Astrocyte of the hippocampus (primary cell): Measurements from ENCODE around the gene KRTAP5-1.
A peak's percentile ranks its signal among the peaks of the same experiment; 100 is the strongest.
"Not testable (repeated sequence)": the region's sequence is repeated elsewhere in the genome, so short reads cannot be mapped to it uniquely, and the experiment has no call there.

ENCODE experiments used
- DNase-seq: peaks from one replicate; pipeline ENCODE4 v3.0.0; 2011; ENCODE audit warnings: low read depth, low spot score

KRTAP5-1 gene

DNA sequence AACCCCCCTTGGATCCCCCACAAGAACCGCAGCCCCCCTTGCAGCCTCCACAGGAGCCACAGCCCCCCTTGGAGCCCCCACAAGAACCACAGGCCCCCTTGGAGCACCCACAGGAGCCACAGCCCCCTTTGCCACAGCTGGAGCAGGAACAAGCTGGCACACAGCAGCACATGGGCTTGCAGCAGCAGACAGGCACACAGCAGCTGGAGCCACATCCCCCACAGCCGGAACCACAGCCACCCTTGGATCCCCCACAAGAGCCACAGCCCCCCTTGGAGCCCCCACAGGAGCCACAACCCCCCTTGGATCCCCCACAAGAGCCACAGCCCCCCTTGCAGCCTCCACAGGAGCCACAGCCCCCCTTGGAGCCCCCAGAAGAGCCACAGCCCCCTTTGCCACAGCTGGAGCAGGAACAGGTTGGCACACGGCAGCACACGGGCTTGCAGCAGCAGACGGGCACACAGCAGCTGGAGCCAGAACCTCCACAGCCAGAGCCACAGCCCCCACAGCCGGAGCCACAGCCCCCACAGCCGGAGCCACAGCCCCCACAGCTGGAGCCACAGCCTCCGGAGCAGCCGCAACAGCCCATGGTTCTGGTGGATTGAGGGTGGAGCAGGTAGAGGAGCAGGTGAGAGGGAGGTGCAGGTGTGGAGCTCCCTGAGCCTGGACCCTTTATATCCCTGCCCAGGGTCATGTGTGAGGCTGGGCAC, at the start of gene KRTAP5-1:
Gene KRTAP5-1, minus strand, starts transcription at position 623 of the 710 bp plus-strand sequence. Its CDS starts 34 bp downstream, at position 589.
- not testable (repeated sequence) for DNase-seq

DNA sequence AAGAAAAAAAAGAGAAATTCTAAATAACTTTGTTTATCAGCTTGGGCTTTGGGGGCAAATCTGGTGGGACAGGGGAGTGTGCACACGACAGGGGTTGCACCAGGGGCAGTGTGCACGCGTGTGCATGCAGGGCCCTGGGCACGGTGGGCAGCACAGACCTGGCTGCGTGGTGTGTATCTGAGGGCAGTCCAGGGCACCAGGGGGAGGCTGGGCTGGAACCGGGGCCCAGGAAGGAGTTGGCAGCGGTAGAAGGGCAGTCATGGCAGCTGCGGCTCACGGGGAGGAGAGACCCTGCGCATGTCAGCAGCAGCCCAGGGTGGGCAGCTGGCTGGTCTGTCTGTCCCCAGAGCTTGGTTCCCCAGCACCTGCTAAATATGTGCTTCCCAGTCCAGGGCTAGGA, 48.8 kb upstream of the KRTAP5-1 start:
- no peak for DNase-seq

GRCh38 chr11:1632053-1632714, 47.1 kb upstream of the KRTAP5-1 start:
- DNase-seq = no peak

DNA sequence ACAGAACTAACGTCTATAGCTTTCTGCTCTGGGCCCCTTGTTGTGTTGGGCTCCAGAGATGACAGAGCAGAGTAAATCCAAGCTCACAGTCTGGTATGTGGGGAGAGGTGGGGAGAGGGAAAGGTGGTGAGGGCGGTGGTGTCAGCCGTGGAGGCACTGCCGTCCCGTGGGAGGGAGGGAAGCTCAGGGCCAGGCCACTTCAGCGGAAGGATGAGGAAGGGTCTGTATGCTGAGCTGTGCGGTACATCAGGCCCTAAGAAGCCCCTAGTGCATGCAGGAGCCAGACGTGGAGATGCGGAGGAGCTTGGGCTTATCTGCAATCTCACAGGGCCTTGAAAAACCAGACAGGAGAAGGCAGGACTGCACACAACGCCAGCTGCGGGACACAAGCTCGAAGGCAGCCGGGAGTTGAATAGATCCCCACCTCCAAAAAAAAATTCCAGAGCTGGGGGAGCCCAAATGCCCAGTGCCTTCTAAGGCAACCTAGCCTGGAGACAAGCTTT, 46.0 kb upstream of the KRTAP5-1 start:
- DNase-seq = no peak

GRCh38 chr11:1630271-1630670, 45.2 kb upstream of the KRTAP5-1 start:
- DNase-seq = no peak

DNA sequence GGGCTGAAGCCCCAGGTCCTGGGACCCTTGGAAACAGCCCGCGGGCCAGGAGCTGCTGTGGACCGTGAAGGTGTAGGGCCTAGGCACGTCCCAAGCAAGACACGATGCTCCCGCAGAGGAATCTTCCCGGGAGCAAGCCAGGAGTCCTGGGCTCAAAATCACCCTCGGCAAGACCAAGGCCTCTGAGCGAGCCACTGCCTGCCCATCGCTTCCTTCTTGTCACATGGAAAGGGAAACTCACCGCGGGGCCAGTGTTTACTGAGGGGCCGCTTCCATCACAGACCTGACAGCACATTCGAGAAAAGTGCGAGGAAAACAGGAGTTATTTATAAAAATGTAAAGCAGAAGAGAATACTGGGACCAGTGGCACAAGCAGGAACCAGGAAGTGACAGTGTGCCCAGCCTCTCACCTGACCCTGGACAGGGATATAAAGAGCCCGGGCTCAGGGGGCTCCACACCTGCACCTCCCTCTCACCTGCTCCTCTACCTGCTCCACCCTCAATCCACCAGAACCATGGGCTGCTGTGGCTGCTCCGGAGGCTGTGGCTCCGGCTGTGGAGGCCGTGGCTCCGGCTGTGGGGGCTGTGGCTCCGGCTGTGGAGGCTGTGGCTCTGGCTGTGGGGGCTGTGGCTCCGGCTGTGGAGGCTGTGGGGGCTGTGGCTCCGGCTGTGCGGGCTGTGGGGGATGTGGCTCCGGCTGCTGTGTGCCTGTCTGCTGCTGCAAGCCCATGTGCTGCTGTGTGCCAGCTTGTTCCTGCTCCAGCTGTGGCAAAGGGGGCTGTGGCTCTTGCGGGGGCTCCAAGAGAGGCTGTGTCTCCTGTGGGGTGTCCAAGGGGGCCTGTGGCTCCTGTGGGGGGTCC, 44.5 kb upstream of the KRTAP5-1 start, which contains the start of gene KRTAP5-5:
Gene KRTAP5-5, plus strand, starts transcription at position 450 of the 860 bp plus-strand sequence. Its CDS starts 66 bp downstream, at position 516.
- DNase-seq = no peak

DNA sequence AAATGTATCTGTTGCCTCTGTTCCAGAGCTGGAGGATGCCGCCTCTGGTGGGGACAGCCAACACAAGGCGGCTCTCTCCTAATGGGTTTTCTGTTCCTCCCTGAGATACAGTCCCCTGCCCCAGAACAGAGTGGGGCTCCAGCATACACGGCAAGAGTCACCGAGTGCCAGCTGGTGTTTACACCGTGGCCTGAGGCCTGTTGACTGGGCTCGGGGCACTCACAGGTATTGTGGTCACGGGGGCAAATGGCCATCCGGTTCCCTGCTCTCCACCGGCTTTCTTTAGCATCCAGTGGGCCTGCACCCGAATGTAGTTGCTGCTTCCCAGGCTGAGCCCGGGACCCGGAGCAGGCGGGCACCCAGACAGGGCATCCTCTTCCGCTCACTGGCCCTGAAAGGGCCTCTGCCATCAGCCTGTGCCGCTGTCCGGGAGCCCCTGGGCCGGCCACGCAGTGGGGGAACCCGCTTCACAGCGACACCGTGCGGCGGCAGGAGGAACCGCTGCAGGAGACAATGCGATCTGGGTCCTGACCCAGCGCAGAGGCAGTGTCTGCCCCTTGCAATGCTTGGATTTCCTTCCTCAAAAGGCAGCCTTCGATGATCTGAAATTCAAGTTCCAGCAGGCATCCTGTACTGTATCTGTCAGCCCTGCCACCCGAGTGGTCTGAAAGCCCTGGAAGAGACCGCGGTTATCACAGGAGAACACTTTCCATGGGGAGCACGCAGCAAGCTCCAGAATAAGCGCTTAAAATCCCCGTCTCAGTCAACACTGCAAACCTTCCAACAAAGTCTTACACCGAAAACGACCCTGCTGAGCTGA, 43.6 kb upstream of the KRTAP5-1 start:
- DNase-seq = peak; percentile 70

DNA sequence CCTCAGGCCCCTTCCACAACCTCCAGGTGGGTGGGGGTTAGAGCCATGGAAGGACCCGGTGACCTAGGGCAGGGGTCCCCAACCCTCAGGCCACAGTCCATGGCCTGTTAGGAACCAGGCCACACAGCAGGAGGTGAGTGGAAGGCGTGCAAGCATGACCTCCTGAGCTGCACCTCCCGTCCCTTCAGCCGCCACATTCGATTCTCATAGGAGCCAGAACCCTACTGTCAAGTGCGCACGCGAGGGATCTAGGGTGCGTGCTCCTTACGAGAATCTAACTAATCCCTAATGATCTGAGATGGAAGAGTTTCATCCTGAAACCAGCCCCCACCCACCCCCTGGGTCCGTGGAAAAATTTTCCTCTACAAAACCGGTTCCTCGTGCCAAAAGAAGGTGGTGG, 40.5 kb upstream of the KRTAP5-1 start:
- no peak for DNase-seq

DNA sequence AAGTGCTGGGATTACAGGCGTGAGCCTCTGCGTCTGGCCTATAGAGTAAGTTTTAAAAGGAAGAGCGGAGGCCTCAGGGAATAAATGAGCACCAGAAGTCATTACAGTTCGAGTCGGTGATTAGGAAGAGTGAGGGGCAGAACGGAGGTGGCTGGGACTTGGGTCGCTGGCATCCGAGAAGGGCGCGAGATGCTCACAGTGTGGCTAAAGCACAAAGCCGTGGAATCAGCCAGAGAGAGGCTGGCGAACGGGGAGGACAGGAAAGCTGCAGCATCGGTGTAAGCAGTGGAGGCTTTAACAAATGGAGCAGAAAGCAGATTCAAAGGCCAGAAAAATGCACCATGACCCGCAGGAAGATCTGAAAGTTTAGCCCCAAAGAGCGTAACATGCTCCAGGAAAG, 39.5 kb upstream of the KRTAP5-1 start:
- DNase-seq = no peak

DNA sequence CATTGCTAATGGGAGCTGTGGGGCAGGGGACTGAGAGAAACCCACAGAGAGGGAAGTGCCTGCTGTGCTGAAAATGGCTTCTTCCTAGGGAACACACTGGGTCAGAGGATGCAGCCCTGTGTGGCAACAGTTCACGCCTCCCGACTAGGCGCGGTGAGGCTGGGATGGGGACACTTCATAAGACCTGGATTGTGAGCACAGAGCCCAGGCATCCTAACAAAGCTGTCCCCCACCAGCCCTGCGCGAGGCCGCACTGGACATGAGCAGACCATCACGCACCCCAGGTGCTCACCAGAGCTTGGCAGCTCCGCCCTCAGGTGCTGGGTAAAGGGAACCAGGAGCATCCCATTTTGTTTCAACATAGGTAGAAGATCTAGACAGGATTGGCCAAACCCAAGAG, 38.6 kb upstream of the KRTAP5-1 start:
- DNase-seq = no peak

DNA sequence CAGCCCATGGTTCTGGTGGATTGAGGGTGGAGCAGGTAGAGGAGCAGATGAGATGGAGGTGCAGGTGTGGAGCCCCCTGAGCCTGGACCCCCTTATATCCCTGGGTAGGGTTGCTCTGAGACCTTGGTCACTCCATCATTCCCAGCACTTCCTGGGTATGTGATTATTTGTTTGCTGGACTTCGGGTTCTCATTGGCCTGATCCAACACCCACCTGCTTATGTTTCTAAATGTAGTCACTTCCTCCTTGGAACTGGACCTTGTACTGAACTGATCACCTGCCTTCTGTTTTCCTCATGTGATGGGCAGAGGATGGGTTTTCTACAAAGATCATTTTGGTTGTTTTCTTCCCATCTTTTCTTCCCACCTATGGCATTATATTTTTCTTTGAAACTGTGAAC, 37.0 kb upstream of the KRTAP5-1 start, which contains the start of gene KRTAP5-4:
Gene KRTAP5-4, minus strand, starts transcription at position 53 of the 400 bp plus-strand sequence. Its CDS starts 45 bp downstream, at position 8.
- DNase-seq = no peak

GRCh38 chr11:1619449-1619848, 34.4 kb upstream of the KRTAP5-1 start:
- DNase-seq = no peak

DNA sequence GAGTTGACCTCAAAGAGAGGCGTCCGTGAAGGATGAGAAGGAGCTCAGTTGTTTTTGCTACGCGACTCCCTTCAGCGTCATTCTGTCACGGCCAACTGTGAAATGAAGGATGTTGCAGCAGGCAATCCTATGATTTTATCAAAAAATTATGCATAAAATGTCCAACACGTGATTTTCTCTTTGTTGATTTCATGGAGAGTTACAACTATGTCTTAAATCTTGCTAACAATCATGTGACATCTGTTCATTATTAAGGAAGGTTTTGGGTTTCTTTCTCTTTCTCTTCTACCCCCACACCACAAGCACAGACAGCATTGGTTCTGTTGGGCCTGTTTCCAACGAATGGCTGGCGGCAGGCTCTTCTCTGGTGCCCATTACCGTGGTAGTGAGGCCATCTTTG, 33.1 kb upstream of the KRTAP5-1 start:
- no peak for DNase-seq

GRCh38 chr11:1608363-1608762, 23.3 kb upstream of the KRTAP5-1 start, which contains the start of gene KRTAP5-3:
TSS of gene KRTAP5-3 (minus strand) at chr11:1608463. CDS start at chr11:1608385, 78 bp downstream.
- DNase-seq = no peak

DNA sequence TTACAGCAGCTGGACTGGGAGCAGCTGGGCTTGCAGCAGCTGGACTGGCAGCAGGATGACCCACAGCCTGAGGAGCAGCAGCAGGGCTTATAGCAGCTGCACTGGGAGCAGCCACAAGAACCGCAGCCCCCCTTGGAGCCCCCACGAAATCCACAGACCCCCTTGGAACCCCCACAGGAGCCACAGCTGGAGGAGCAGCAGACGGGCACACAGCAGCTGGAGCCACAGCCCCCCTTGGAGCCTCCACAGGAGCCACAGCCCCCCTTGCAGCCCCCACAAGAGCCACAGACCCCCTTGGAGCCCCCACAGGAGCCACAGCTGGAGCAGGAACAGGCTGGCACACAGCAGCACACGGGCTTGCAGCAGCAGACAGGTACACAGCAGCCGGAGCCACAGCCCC, 22.8 kb upstream of the KRTAP5-1 start:
- not testable (repeated sequence) for DNase-seq

GRCh38 chr11:1607156-1607845, 22.2 kb upstream of the KRTAP5-1 start:
- DNase-seq = not testable (repeated sequence)

- DNase-seq = not testable (repeated sequence)
These were observed 20.8 kb upstream of the KRTAP5-1 start for GRCh38 chr11:1605923-1606322.

- DNase-seq = no peak
These were observed 19.6 kb upstream of the KRTAP5-1 start for GRCh38 chr11:1604711-1605110.

DNA sequence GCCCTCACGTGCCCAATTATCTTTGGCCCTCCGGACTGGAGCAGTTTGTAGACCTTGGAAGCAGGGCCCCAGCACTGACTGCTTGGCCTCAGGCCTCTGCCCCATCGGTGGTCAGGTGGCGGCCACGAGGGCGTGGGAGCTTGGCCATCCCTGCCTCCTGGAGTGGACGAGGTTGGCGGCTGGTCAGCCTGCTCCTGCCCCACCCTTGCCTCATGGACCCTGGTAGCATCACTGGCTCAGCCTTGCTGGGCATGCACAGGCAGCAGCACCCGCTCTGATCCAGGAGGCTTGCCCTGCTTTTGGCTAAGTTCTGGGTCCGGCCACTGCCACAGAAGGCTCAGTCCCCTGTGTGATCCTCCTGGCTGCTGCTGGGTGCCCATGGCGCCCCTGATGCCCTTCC, 19.1 kb upstream of the KRTAP5-1 start:
- DNase-seq = no peak

DNA sequence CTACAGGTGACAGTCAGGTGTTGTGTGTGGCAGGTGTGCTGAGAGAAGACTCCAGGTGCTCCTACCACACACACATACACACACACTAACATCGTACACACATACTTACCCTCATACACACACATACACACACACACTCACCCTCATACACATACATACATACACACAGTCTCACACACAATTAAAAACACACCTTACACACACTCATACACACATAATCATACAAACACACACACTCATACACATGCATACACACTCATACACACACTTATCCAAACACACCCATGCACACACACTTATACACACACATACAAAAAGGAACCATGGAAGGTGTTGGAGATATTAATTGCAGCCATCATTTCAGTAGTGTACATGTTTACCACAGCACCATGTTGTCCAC, 18.5 kb upstream of the KRTAP5-1 start:
- DNase-seq = no peak
